Smooth muscle cell (in vitro differentiated cells): ENCODE data around the gene LHX2. TPM values are rescaled to one million over a fixed set of nuclear protein-coding genes. Genes with fewer than 3 reads are reported as not detected.
"Not testable (repeated sequence)": the region's sequence is repeated elsewhere in the genome, so short reads cannot be mapped to it uniquely, and the experiment has no call there.

ENCODE experiments used
- DNase-seq: peaks from one replicate; lab custom pipeline; 2025; ENCODE audit not compliant: unreplicated experiment; lab: John Stamatoyannopoulos, UW
- H2AFZ ChIP-seq: fragments of 200-600 bp; sonication (generic); 2 replicates; pipeline ENCODE4 v1.6.0; 2016; ENCODE audit warnings: antibody characterized with exemption, low read depth, mild to moderate bottlenecking
- H3F3A ChIP-seq: fragments of 200-600 bp; sonication (generic); 2 replicates; pipeline ENCODE4 v1.6.0; 2017; ENCODE audit warnings: antibody characterized with exemption, low read depth
- H3K27ac ChIP-seq: fragments of 200-600 bp; sonication (generic); 2 replicates; pipeline ENCODE4 v1.5.1; 2016; ENCODE audit warnings: low read depth, mild to moderate bottlenecking
- H3K27me3 ChIP-seq: fragments of 200-600 bp; sonication (generic); 2 replicates; pipeline ENCODE4 v1.6.1; 2016; ENCODE audit warnings: low read depth, mild to moderate bottlenecking
- H3K36me3 ChIP-seq: fragments of 200-600 bp; sonication (generic); 2 replicates; pipeline ENCODE4 v1.5.1; 2016; ENCODE audit warnings: low read depth
- H3K4me1 ChIP-seq: fragments of 200-600 bp; sonication (generic); 2 replicates; pipeline ENCODE4 v1.5.1; 2016; ENCODE audit warnings: low read depth
- H3K4me2 ChIP-seq: fragments of 200-600 bp; sonication (generic); 2 replicates; pipeline ENCODE4 v1.6.0; 2016; ENCODE audit warnings: mild to moderate bottlenecking
- H3K4me3 ChIP-seq: fragments of 200-600 bp; sonication (generic); 2 replicates; pipeline ENCODE4 v1.5.1; 2016; ENCODE audit warnings: mild to moderate bottlenecking
- H3K79me2 ChIP-seq: fragments of 200-600 bp; sonication (generic); 2 replicates; pipeline ENCODE4 v1.6.0; 2016; ENCODE audit warnings: low read depth, mild to moderate bottlenecking
- H3K9ac ChIP-seq: fragments of 200-600 bp; sonication (generic); 2 replicates; pipeline ENCODE4 v1.6.0; 2016; ENCODE audit warnings: low read depth
- H3K9me3 ChIP-seq: fragments of 200-600 bp; sonication (generic); replicated peaks from 2 replicates; pipeline ENCODE4 v1.5.1; 2016; ENCODE audit warnings: low read depth
- H4K20me1 ChIP-seq: fragments of 200-600 bp; sonication (generic); 2 replicates; pipeline ENCODE4 v1.6.0; 2016; ENCODE audit warnings: low read depth
- WGBS: methylation state at CpG from one replicate; pipeline ENCODE4 v1.1.7; 2016; ENCODE audit warnings: low lambda C conversion rate; 5-methylcytosine and 5-hydroxymethylcytosine counted together
- polyA plus RNA-seq: library from polyadenylated mRNA; unstranded; fragments of >200 nt; fragmentation: Nextera tagmentation; extraction: Ambion mirVana; gene quantifications from 2 replicates; pipeline ENCODE4 v1.2.1, GENCODE V29; 2016
- total RNA-seq: library from RNA; depleted of rRNA; stranded (reverse); fragments of >200 nt; gene quantifications from 2 replicates; pipeline ENCODE4 v1.2.3, GENCODE V29; 2014
- TF ChIP-seq, protein P1 (sequence below): fragments of 200-600 bp; sonication (generic); IDR thresholded peaks from 2 replicates; pipeline ENCODE4 v1.5.1; 2017; ENCODE audit warnings: borderline replicate concordance, mild to moderate bottlenecking, antibody characterized with exemption; ENCODE audit not compliant: insufficient read depth, poor library complexity, severe bottlenecking

LHX2 gene
- total and polyA plus RNA-seq, 2 experiments from 2014 or later: not detected

DNA sequence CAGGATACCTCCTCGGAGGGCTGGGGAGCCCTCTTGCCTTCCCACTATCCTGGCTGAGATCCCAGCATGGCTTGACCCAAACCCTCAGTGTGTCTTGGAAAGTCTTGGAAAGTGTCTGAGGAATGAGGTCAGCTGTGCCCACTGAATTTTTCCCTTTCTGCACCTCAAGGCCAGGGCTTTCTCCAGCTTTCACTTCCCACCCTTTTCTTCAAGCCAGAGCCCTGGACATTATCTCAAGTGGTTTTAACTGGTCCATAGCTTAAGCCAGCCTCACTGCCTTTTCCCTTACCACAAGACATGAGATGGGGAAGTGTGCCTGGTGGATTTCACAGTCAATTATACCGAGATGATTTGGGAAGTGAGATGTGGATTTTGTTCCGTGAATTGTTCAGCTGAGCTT is 35.7 kb upstream of the LHX2 start:
- H2AFZ ChIP-seq: no peak overlapping the region
- peaks cover 31% of the 10 kb centered on the region for H3K27me3 ChIP-seq
- H3K4me2 ChIP-seq: no peak overlapping the region
- no peaks in the 10 kb centered on the region for H3K79me2 ChIP-seq
- H3K4me1 ChIP-seq: no peaks in the 10 kb centered on the region
- WGBS: 30% methylated on average over 3 of the region's 3 CpGs
- no peaks in the 10 kb centered on the region for H4K20me1 ChIP-seq
- H3F3A ChIP-seq: peaks cover 4% of the 10 kb centered on the region
- H3K9ac ChIP-seq: no peak overlapping the region
- H3K36me3 ChIP-seq: no peaks in the 10 kb centered on the region
- TF ChIP-seq, protein P1, sequence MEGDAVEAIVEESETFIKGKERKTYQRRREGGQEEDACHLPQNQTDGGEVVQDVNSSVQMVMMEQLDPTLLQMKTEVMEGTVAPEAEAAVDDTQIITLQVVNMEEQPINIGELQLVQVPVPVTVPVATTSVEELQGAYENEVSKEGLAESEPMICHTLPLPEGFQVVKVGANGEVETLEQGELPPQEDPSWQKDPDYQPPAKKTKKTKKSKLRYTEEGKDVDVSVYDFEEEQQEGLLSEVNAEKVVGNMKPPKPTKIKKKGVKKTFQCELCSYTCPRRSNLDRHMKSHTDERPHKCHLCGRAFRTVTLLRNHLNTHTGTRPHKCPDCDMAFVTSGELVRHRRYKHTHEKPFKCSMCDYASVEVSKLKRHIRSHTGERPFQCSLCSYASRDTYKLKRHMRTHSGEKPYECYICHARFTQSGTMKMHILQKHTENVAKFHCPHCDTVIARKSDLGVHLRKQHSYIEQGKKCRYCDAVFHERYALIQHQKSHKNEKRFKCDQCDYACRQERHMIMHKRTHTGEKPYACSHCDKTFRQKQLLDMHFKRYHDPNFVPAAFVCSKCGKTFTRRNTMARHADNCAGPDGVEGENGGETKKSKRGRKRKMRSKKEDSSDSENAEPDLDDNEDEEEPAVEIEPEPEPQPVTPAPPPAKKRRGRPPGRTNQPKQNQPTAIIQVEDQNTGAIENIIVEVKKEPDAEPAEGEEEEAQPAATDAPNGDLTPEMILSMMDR: no peak
- no peak overlapping the region for H3K4me3 ChIP-seq
- H3K27ac ChIP-seq: no peak overlapping the region
- H3K9me3 ChIP-seq: no peaks in the 10 kb centered on the region
- no peak for DNase-seq

DNA sequence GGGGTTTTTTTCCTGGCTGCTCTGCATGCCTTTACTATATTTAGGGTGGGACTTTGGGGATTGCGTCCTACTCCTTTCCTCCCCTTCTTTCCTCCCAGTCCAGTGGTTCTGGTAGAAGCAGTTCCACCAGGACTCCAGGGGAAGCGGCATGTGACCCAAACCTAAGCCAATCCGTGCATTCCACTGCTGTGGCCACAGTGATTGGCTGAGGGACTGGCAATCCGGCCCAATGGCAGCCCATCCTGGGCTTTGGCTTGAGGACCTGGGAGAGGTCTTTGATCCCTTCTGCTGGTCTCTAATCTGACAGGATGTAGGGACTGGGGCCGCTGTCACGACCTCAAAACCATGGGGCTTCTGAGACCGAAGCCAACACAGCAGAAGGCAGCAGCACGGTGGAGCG is 35.0 kb upstream of the LHX2 start:
- 50% methylated on average over 2 of the region's 9 CpGs for WGBS
- H3F3A ChIP-seq, H3K27ac ChIP-seq, H3K4me3 ChIP-seq, H3K4me1 ChIP-seq, H3K9ac ChIP-seq, H2AFZ ChIP-seq, H3K79me2 ChIP-seq, H3K4me2 ChIP-seq, DNase-seq, H4K20me1 ChIP-seq, H3K36me3 ChIP-seq, H3K9me3 ChIP-seq: not testable (repeated sequence)
- H3K27me3 ChIP-seq: peaks cover 33% of the 10 kb centered on the region

DNA sequence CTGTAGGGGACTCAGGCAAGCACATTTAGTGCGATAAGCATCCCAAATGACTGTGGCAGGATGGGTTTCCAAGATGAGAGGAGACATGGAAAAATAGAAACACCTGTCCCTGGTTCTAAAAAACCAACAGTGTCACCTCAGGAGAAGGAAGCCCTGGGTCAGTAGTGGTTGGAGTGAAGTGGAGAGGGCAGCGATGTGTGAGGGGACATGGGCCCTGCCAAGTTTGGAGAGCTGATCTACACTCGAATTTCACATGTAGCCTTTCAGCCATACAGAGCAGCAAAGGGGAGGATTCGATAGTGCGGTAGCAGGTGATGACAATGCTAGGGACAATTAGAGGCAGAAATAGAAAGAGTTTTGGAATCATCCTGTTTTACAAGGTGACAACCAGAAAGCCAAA is 32.6 kb upstream of the LHX2 start:
- Histone ChIP-seq H3K9me3 (no peaks in the 10 kb centered on the region), H3K4me2 (no peak overlapping the region), H4K20me1 (no peaks in the 10 kb centered on the region), H3K27ac (no peak overlapping the region), H2AFZ (no peak overlapping the region), H3F3A (no peaks in the 10 kb centered on the region), H3K36me3 (no peaks in the 10 kb centered on the region), H3K79me2 (no peaks in the 10 kb centered on the region), H3K4me1 (no peaks in the 10 kb centered on the region), H3K27me3 (peaks cover 57% of the 10 kb centered on the region), H3K9ac (no peak overlapping the region), H3K4me3 (no peak overlapping the region)
- WGBS: 92% methylated on average over 5 of the region's 5 CpGs
- TF ChIP-seq, protein P1: no peak
- no peak for DNase-seq

DNA sequence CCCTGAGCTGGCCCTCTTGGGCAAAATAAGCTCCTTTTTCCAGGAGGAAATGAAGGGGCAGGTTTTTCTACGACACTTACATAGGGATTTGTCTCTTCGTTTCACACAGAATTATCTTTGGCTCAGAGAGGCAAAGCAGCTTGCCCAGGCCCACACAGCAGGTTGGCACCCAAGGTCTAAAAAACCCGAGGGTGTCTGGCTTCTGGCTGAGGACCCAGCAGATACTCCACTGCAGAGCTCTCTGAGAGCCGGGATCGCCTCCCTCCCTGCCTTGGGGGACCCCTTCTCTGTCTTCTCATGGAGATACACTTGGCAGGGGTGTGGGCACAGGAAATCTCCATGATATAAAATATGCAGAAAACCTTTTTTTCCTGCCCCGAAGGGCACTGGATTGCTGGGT is 29.0 kb upstream of the LHX2 start:
- TF ChIP-seq, protein P1: no peak
- 81% methylated on average over 6 of the region's 6 CpGs for whole genome bisulfite sequencing

More for the DNA sequence above, 29.0 kb upstream of the LHX2 start:
- H2AFZ ChIP-seq: no peak overlapping the region
- peaks cover 85% of the 10 kb centered on the region for H3K27me3 ChIP-seq
- H3K79me2 ChIP-seq: no peaks in the 10 kb centered on the region
- no peaks in the 10 kb centered on the region for H3K36me3 ChIP-seq
- no peak overlapping the region for H3K27ac ChIP-seq
- DNase-seq: no peak
- H3K9me3 ChIP-seq: no peaks in the 10 kb centered on the region
- no peaks in the 10 kb centered on the region for H4K20me1 ChIP-seq
- H3K4me1 ChIP-seq: no peaks in the 10 kb centered on the region
- H3K4me2 ChIP-seq: no peak overlapping the region
- H3F3A ChIP-seq: no peaks in the 10 kb centered on the region
- H3K4me3 ChIP-seq: no peak overlapping the region
- H3K9ac ChIP-seq: no peak overlapping the region
